Fibroblast of pulmonary artery (primary cell): ENCODE results near the gene SPIN2B.
"Not testable (repeated sequence)": the region's sequence is repeated elsewhere in the genome, so short reads cannot be mapped to it uniquely, and the experiment has no call there.

ENCODE experiments used
- DNase-seq: peaks from one replicate; pipeline ENCODE4 v3.0.0-alpha.2; 2010; ENCODE audit warnings: low read depth
- H3K4me3 ChIP-seq: replicated peaks from 2 replicates; pipeline ENCODE4 v1.5.1; 2011; ENCODE audit warnings: low read depth, mild to moderate bottlenecking, control low read depth, low read length, moderate library complexity
- CTCF ChIP-seq: IDR thresholded peaks from 2 replicates; pipeline ENCODE4 v1.5.1; 2011; ENCODE audit warnings: mild to moderate bottlenecking, control low read depth, low read length, inconsistent platforms; ENCODE audit errors: missing control alignments

The SPIN2B gene

GRCh38 chrX:57135287-57135686, 13.9 kb upstream of the SPIN2B start:
- DNase-seq = no peak
- no peak overlapping the region for H3K4me3 ChIP-seq
- no peak for TF ChIP-seq CTCF

- no peak overlapping the region for H3K4me3 ChIP-seq
- DNase-seq = no peak
- TF ChIP-seq CTCF = no peak
Measured at GRCh38 chrX:57134702-57135101, 13.4 kb upstream of the SPIN2B start.

- TF ChIP-seq CTCF = no peak
- no peak for DNase-seq
- H3K4me3 ChIP-seq = no peak overlapping the region
Measured at GRCh38 chrX:57133706-57134105, 12.4 kb upstream of the SPIN2B start.

- not testable (repeated sequence) for DNase-seq, H3K4me3 ChIP-seq
Measured at GRCh38 chrX:57133284-57133683, 11.9 kb upstream of the SPIN2B start.

- no peak overlapping the region for H3K4me3 ChIP-seq
- DNase-seq = no peak
- no peak for TF ChIP-seq CTCF
Measured at GRCh38 chrX:57132046-57132445, 10.7 kb upstream of the SPIN2B start.

- peak overlapping the region; percentile 69 for H3K4me3 ChIP-seq
- no peak for TF ChIP-seq CTCF
Measured at GRCh38 chrX:57121816-57122215, 468 bp upstream of the SPIN2B start.

GRCh38 chrX:57120619-57121161, 658 bp downstream of the SPIN2B start:
- not testable (repeated sequence) for DNase-seq

More at GRCh38 chrX:57121816-57122215, 468 bp upstream of the SPIN2B start:
- DNase-seq = no peak

GRCh38 chrX:57119416-57119815, 1.9 kb downstream of the SPIN2B start:
- TF ChIP-seq CTCF = no peak
- no peak overlapping the region for H3K4me3 ChIP-seq
- DNase-seq = no peak

More at GRCh38 chrX:57120619-57121161, 658 bp downstream of the SPIN2B start:
- peak overlapping the region; percentile 69 for H3K4me3 ChIP-seq

- H3K4me3 ChIP-seq, DNase-seq: not testable (repeated sequence)
Measured at GRCh38 chrX:57117566-57117965, 3.8 kb downstream of the SPIN2B start.
